ENCODE data around the gene TLCD5.
A peak's percentile ranks its signal among the peaks of the same experiment; 100 is the strongest.

TLCD5 gene

GRCh38 chr11:120335556-120335907 is 10.4 kb downstream of the TLCD5 start:
- Histone ChIP-seq H3K4me1 (ENCODE audit: control insufficient read depth, insufficient read depth, low read length) (no peaks in the 10 kb centered on the region), H3K9me3 (ENCODE audit: control insufficient read depth, insufficient read depth, low read depth, low read length) (no peaks in the 10 kb centered on the region), H3K27ac (ENCODE audit: extremely low read depth, low read depth, low read length) (peak overlapping the region; percentile 94), H3K36me3 (ENCODE audit: control insufficient read depth in 2 of 2, insufficient read depth in 1 of 2, low read length in 2 of 2) (peaks cover 0 to 12% of the 10 kb centered on the region in 2 experiments; a peak in 1 of 3 replicates), H3K4me3 (ENCODE audit: low read depth, low read length) (peak overlapping the region; percentile 84)
- TF ChIP-seq SP2 (tag by site-specific recombination; IDR thresholded peaks at IDR 0.05): no peak
- peak; percentile 83 for TF ChIP-seq ZBTB20 (tag by site-specific recombination; IDR thresholded peaks at IDR 0.05)
- TF ChIP-seq ZNF341 (tag by site-specific recombination; IDR thresholded peaks at IDR 0.05; ENCODE audit: low read depth): no peak
- TF ChIP-seq ZNF548 (tag by site-specific recombination; IDR thresholded peaks at IDR 0.05): no peak
- no peak for TF ChIP-seq FEZF1 (tag by site-specific recombination; IDR thresholded peaks at IDR 0.05)
- TF ChIP-seq ZNF350 (tag by site-specific recombination; IDR thresholded peaks at IDR 0.05): no peak
- no peak for TF ChIP-seq KLF10 (tag by site-specific recombination; IDR thresholded peaks at IDR 0.05)
- no peak for TF ChIP-seq INSM2 (tag by site-specific recombination; IDR thresholded peaks at IDR 0.05)
- no peak for TF ChIP-seq ZNF621 (tag by site-specific recombination; IDR thresholded peaks at IDR 0.05)
- CTCF ChIA-PET: interaction anchor here (0.6 to 2.4 kb wide), 30 partner anchors 10 to 699 kb away, joined by 3 to 13 read pairs (median 3); partner anchors contain the start of genes NECTIN1, POU2F3 and TLCD5
- POLR2A ChIA-PET: interaction anchor here (0.6 to 2.1 kb wide), 14 partner anchors 10 to 1133 kb away, joined by 3 to 9 read pairs (median 4); partner anchors contain the start of gene TLCD5

GRCh38 chr11:120335908-120336640 is 11.0 kb downstream of the TLCD5 start, which contains the start of gene ARHGEF12:
Gene ARHGEF12 (plus strand): TSS chr11:120336413. CDS start chr11:120337244, 831 bp downstream.
- CTCF ChIA-PET: interaction anchor here (1.0 to 2.4 kb wide), 6 partner anchors 10 to 103 kb away, joined by 3 to 13 read pairs (median 4); partner anchors contain the start of gene TLCD5
- Histone ChIP-seq H3K9me3 (ENCODE audit: control insufficient read depth, insufficient read depth, low read depth, low read length) (no peaks in the 10 kb centered on the region), H3K4me3 (ENCODE audit: low read depth, low read length) (peak within 1 kb of the TSS; percentile 84), H3K27ac (ENCODE audit: extremely low read depth, low read depth, low read length) (peak within 1 kb of the TSS; percentile 94), H3K36me3 (ENCODE audit: control insufficient read depth in 2 of 2, insufficient read depth in 1 of 2, low read length in 2 of 2) (peaks cover 0 to 6% of the 10 kb centered on the region in 2 experiments; a peak in 1 of 3 replicates), H3K4me1 (ENCODE audit: control insufficient read depth, insufficient read depth, low read length) (no peaks in the 10 kb centered on the region)
- POLR2A ChIA-PET: interaction anchor here (0.6 to 2.1 kb wide), 12 partner anchors 9 to 349 kb away, joined by 3 to 5 read pairs (median 3); no protein-coding TSS in a partner anchor
- TF ChIP-seq KLF16 (tag by site-specific recombination; IDR thresholded peaks at IDR 0.05) (peak; percentile 96), ZNF19 (tag by site-specific recombination; IDR thresholded peaks at IDR 0.05; ENCODE audit: low read depth) (no peak), ZSCAN4 (tag by site-specific recombination; IDR thresholded peaks at IDR 0.05) (no peak), INSM2 (tag by site-specific recombination; IDR thresholded peaks at IDR 0.05) (peak; percentile 77; the same call in 1 of the 2 replicates), HOXD13 (CRISPR knock-in tag; IDR thresholded peaks at IDR 0.05; ENCODE audit: borderline replicate concordance) (no peak), ZNF132 (tag by site-specific recombination; IDR thresholded peaks at IDR 0.05; ENCODE audit: borderline replicate concordance) (no peak), GLI2 (tag by site-specific recombination; IDR thresholded peaks at IDR 0.05; ENCODE audit: borderline replicate concordance, low read depth) (no peak), ZNF830 (tag by site-specific recombination; IDR thresholded peaks at IDR 0.05; ENCODE audit: low read depth) (no peak), ZNF561 (tag by site-specific recombination; IDR thresholded peaks at IDR 0.05; ENCODE audit: borderline replicate concordance) (peak; percentile 92; the same call in 1 of the 2 replicates), SP3 (tag by site-specific recombination; IDR thresholded peaks at IDR 0.05) (peak; percentile 83), KLF1 (tag by site-specific recombination; IDR thresholded peaks at IDR 0.05) (peak; percentile 74), ZNF398 (tag by site-specific recombination; IDR thresholded peaks at IDR 0.05) (peak; percentile 70), ZNF10 (tag by site-specific recombination; IDR thresholded peaks at IDR 0.05) (peak; percentile 48; the same call in 1 of the 2 replicates), ZNF221 (tag by site-specific recombination; IDR thresholded peaks at IDR 0.05; ENCODE audit: borderline replicate concordance) (0 out of 2 replicates have a peak, but pooled peaks have one; percentile 29), ZNF544 (tag by site-specific recombination; IDR thresholded peaks at IDR 0.05) (no peak), ZNF76 (tag by site-specific recombination; IDR thresholded peaks at IDR 0.05; ENCODE audit: borderline replicate concordance, low read depth) (peak; percentile 72), CTCF (tag by site-specific recombination; IDR thresholded peaks at IDR 0.05) (peak; percentile 88), ZEB2 (tag by site-specific recombination; IDR thresholded peaks at IDR 0.05) (peak; percentile 99; the same call in 1 of the 2 replicates)

Measured in HEK293 (cell line).